Esophagus squamous epithelium (tissue), 5 donors: ENCODE data around the gene ERN1. TPM values are rescaled to one million over a fixed set of nuclear protein-coding genes. Genes with fewer than 3 reads are reported as not detected.
A peak's percentile ranks its signal among the peaks of the same experiment; 100 is the strongest.

ENCODE experiments used
- DNase-seq: peaks from one replicate; lab custom pipeline; 2025; lab: John Stamatoyannopoulos, UW
- H3K27ac ChIP-seq, 4 donors: fragments of 200-600 bp; sonication (generic); one replicate each; pipeline ENCODE4 v1.5.1; 2016 to 2019; ENCODE audit warnings: mild to moderate bottlenecking in 1 of 4
- H3K27me3 ChIP-seq, 4 donors: fragments of 200-600 bp; sonication (generic); 1 replicate in 3 of 4; 2 replicates in 1 of 4; pipeline versions ENCODE4 v1.5.1 to v1.6.0; 2017 to 2021; ENCODE audit warnings: antibody characterized with exemption in 1 of 4
- H3K36me3 ChIP-seq, 3 donors: fragments of 200-600 bp; sonication (generic); one replicate each; pipeline ENCODE4 v1.5.1; 2016 to 2019
- H3K4me1 ChIP-seq, 3 donors: fragments of 200-600 bp; sonication (generic); one replicate each; pipeline ENCODE4 v1.5.1; 2017 to 2019
- H3K4me3 ChIP-seq, 4 donors: fragments of 200-600 bp; sonication (generic); 1 replicate in 3 of 4; 2 replicates in 1 of 4; pipeline ENCODE4 v1.5.1; 2016 to 2019; ENCODE audit warnings: mild to moderate bottlenecking in 2 of 4, moderate library complexity in 1 of 4
- H3K9me3 ChIP-seq, 3 donors: fragments of 200-600 bp; sonication (generic); one replicate each; pipeline ENCODE4 v1.5.1; 2016 to 2019
- CTCF ChIP-seq, 6 experiments: fragments of 450-650 bp in 4 of 6; fragments of 200-600 bp in 2 of 6; sonication (generic) in 2 of 6; IDR thresholded peaks; one replicate each; pipeline ENCODE4 v1.5.1; 2016 to 2019; ENCODE audit warnings: antibody characterized with exemption in 6 of 6, mild to moderate bottlenecking in 4 of 6, moderate library complexity in 4 of 6
- POLR2A ChIP-seq, 4 donors: fragments of 450-650 bp; IDR thresholded peaks; one replicate each; pipeline ENCODE4 v1.6.1; 2017; ENCODE audit warnings: antibody characterized with exemption in 4 of 4, mild to moderate bottlenecking in 4 of 4, moderate library complexity in 3 of 4
- WGBS, 2 donors: methylation state at CpG; one replicate each; pipeline ENCODE4 v1.1.5; 2018; 5-methylcytosine and 5-hydroxymethylcytosine counted together
- intact Hi-C: fragments of 100-400 bp; cut with DNase I; formaldehyde crosslinking; loops from one replicate; pipeline ENCODE4 v1.15.0; 2022
- total RNA-seq, 4 donors: library from RNA; depleted of rRNA; stranded (reverse); fragments of >200 nt; gene quantifications; one replicate each; pipeline ENCODE4 v1.1.0, GENCODE V29; 2016
- donor health status: DM: yes; HTN: yes; CAD: no.

Gene ERN1
- total RNA-seq, 4 donors from 2014 or later = 9.2 to 19.1 (median 15.1) TPM

- intact Hi-C loops = no loop called here
- DNase-seq = no peak
- no peak for TF ChIP-seq CTCF (IDR thresholded peaks at IDR 0.05)
- TF ChIP-seq POLR2A (IDR thresholded peaks at IDR 0.05) = no peak
- 65 to 68% methylated on average over 6 of the region's 6 CpGs for WGBS, 2 donors
- Histone ChIP-seq H3K27ac (peak overlapping the region in 3 of 4 donors; percentile 10 to 72 (median 69)), H3K9me3 (peaks cover 0 to 6% (median 5%) of the 10 kb centered on the region in 3 donors), H3K4me1 (peaks cover 0 to 26% (median 14%) of the 10 kb centered on the region in 3 donors), H3K27me3 (no peaks in the 10 kb centered on the region), H3K4me3 (no peak overlapping the region), H3K36me3 (peaks cover 19 to 95% (median 20%) of the 10 kb centered on the region in 3 donors)
Measured at GRCh38 chr17:64074704-64075426, 55.1 kb downstream of the ERN1 start.

GRCh38 chr17:64073771-64074703, 55.9 kb downstream of the ERN1 start:
- TF ChIP-seq CTCF (IDR thresholded peaks at IDR 0.05) = no peak
- no peak for TF ChIP-seq POLR2A (IDR thresholded peaks at IDR 0.05)
- Histone ChIP-seq H3K27ac (peak overlapping the region in 2 of 4 donors; percentile 69 to 72), H3K4me3 (no peak overlapping the region), H3K4me1 (peaks cover 0 to 26% (median 14%) of the 10 kb centered on the region in 3 donors), H3K27me3 (no peaks in the 10 kb centered on the region), H3K9me3 (peaks cover 0 to 15% (median 13%) of the 10 kb centered on the region in 3 donors), H3K36me3 (peaks cover 26 to 95% (median 28%) of the 10 kb centered on the region in 3 donors)
- WGBS, 2 donors = 55 to 71% methylated on average over 9 of the region's 9 CpGs
- intact Hi-C loops = no loop called here
- no peak for DNase-seq

- H3K36me3 ChIP-seq = peaks cover 26 to 96% (median 30%) of the 10 kb centered on the region in 3 donors
- WGBS, 2 donors = 85 to 88% methylated on average over 3 of the region's 3 CpGs
Measured at GRCh38 chr17:64071111-64071510, 58.8 kb downstream of the ERN1 start.

GRCh38 chr17:64070213-64070612, 59.7 kb downstream of the ERN1 start:
- Histone ChIP-seq H3K27me3 (no peaks in the 10 kb centered on the region), H3K4me3 (no peak overlapping the region), H3K36me3 (peaks cover 26 to 94% (median 30%) of the 10 kb centered on the region in 3 donors), H3K9me3 (peaks cover 0 to 23% (median 17%) of the 10 kb centered on the region in 3 donors), H3K4me1 (peaks cover 0 to 15% (median 9%) of the 10 kb centered on the region in 3 donors), H3K27ac (no peak overlapping the region)
- 100% methylated on average over 3 of the region's 3 CpGs for WGBS, 2 donors
- TF ChIP-seq CTCF (IDR thresholded peaks at IDR 0.05) (no peak), POLR2A (IDR thresholded peaks at IDR 0.05) (no peak)
- no peak for DNase-seq
- intact Hi-C loops = no loop called here

More at GRCh38 chr17:64071111-64071510, 58.8 kb downstream of the ERN1 start:
- TF ChIP-seq CTCF (IDR thresholded peaks at IDR 0.05) = no peak
- no peak for TF ChIP-seq POLR2A (IDR thresholded peaks at IDR 0.05)
- Histone ChIP-seq H3K27ac (no peak overlapping the region), H3K27me3 (no peaks in the 10 kb centered on the region), H3K9me3 (peaks cover 0 to 23% (median 17%) of the 10 kb centered on the region in 3 donors), H3K4me1 (peaks cover 0 to 19% (median 14%) of the 10 kb centered on the region in 3 donors), H3K4me3 (no peak overlapping the region)
- intact Hi-C loops = no loop called here
- no peak for DNase-seq
